ENCODE data around the gene RAD51B. TPM values are rescaled to one million over a fixed set of nuclear protein-coding genes. Genes with fewer than 3 reads are reported as not detected.

Gene RAD51B
- total RNA-seq, 1 experiment from 2014 or later = 20.0 TPM

DNA sequence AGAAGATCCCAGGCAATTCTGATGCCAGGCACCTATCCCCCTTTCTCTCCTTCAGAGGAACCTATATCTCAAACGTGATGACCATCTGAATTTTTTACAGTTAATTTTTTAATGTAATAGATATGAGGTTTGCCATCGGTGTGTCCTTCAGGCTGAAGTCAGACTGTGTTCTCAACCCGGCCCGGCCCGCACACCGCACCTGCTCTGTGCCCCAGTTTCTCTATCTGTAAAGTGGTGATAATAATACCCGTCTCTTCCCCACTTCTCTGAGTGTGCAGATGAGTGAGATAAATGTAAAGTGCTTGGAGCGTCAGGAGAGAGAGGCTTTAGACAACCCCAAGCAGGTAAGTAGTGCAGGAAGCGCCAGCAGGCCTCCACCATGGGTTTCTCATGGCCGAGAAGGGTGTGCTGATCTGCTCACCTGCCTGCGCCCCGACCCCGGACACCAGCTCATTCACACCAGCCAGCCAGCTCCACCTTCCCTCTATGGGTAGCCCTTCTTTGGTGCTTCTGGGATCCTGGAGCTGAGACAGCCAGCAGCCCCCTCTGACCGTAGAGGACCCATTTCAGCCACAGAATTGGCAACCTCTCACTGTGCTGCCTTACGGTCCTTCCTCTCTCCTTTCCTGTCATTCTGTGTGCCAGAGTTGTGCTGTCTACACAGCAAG is 893.3 kb downstream of the RAD51B start:
- H3K4me2 ChIP-seq (ENCODE audit: low read length) = no peak overlapping the region
- DNase-seq (ENCODE audit: low read depth, low spot score) = no peak
- H3K27ac ChIP-seq (ENCODE audit: low read depth, low read length) = no peak overlapping the region
- H3K36me3 ChIP-seq (ENCODE audit: control insufficient read depth in 1 of 2, insufficient read depth in 2 of 2, low read length in 2 of 2) = no peaks in the 10 kb centered on the region
- RAD21 ChIA-PET (ENCODE audit: low non-redundant PET in 1 of 2, low total read pairs in 2 of 2, uncharacterized antibody in 2 of 2, unreplicated experiment in 2 of 2) = interaction anchor here in 1 of 2 experiments (0.5 kb wide), 1 partner anchor 115 kb away, joined by 3 read pairs; no protein-coding TSS in a partner anchor
- TF ChIP-seq EZH2phosphoT487 (IDR thresholded peaks at IDR 0.05; ENCODE audit: borderline replicate concordance) (no peak), JUND (IDR thresholded peaks at IDR 0.05) (no peak), EGR1 (IDR thresholded peaks at IDR 0.05; ENCODE audit: low read depth) (no peak), ZNF274 (IDR thresholded peaks at IDR 0.05; ENCODE audit: low read depth, low read length) (no peak), ELF1 (IDR thresholded peaks at IDR 0.05; ENCODE audit: borderline replicate concordance, low read depth) (no peak), CEBPB (IDR thresholded peaks at IDR 0.05; ENCODE audit: low read depth) (no peak), FOSL1 (IDR thresholded peaks at IDR 0.05; ENCODE audit: low read depth) (no peak), POLR2AphosphoS5 (IDR thresholded peaks at IDR 0.05; ENCODE audit: low read depth, low read length) (no peak), EZH2 (IDR thresholded peaks at IDR 0.05) (no peak), CBX3 (IDR thresholded peaks at IDR 0.05; ENCODE audit: low read depth) (no peak), SIN3A (IDR thresholded peaks at IDR 0.05; ENCODE audit: low read depth) (no peak), ZFX (IDR thresholded peaks at IDR 0.05) (no peak), RAD21 (IDR thresholded peaks at IDR 0.05; ENCODE audit: low read depth) (no peak), SRF (IDR thresholded peaks at IDR 0.05; ENCODE audit: low read depth) (no peak), MAX (IDR thresholded peaks at IDR 0.05) (no peak)
- TF ChIP-seq, protein P1, sequence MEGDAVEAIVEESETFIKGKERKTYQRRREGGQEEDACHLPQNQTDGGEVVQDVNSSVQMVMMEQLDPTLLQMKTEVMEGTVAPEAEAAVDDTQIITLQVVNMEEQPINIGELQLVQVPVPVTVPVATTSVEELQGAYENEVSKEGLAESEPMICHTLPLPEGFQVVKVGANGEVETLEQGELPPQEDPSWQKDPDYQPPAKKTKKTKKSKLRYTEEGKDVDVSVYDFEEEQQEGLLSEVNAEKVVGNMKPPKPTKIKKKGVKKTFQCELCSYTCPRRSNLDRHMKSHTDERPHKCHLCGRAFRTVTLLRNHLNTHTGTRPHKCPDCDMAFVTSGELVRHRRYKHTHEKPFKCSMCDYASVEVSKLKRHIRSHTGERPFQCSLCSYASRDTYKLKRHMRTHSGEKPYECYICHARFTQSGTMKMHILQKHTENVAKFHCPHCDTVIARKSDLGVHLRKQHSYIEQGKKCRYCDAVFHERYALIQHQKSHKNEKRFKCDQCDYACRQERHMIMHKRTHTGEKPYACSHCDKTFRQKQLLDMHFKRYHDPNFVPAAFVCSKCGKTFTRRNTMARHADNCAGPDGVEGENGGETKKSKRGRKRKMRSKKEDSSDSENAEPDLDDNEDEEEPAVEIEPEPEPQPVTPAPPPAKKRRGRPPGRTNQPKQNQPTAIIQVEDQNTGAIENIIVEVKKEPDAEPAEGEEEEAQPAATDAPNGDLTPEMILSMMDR (IDR thresholded peaks at IDR 0.05 in 2 of 3, conservative IDR thresholded peaks at IDR 0.05 in 1 of 3; ENCODE audit: borderline replicate concordance in 1 of 3, insufficient read depth in 1 of 3, low read depth in 2 of 3, low read length in 2 of 3) = no peak
- TF ChIP-seq, protein P2, sequence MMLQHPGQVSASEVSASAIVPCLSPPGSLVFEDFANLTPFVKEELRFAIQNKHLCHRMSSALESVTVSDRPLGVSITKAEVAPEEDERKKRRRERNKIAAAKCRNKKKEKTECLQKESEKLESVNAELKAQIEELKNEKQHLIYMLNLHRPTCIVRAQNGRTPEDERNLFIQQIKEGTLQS (IDR thresholded peaks at IDR 0.05) = no peak
- no peak overlapping the region for H2AFZ ChIP-seq (ENCODE audit: low read depth, low read length, poor library complexity, severe bottlenecking)
- intact Hi-C loops (cut with micrococcal nuclease) = no loop called here
- no peaks in the 10 kb centered on the region for H3K9me3 ChIP-seq (ENCODE audit: control insufficient read depth in 1 of 2, insufficient read depth in 1 of 2, low read depth in 1 of 2, low read length in 2 of 2)
- H3K27me3 ChIP-seq (ENCODE audit: insufficient read depth, low read length) = no peaks in the 10 kb centered on the region
- no peak overlapping the region for H3K4me3 ChIP-seq (replicated peaks in 1 of 2; ENCODE audit: low read depth in 1 of 2, low read length in 2 of 2)
- no peak for ATAC-seq
- POLR2A ChIA-PET = no interaction called here
- CTCF ChIA-PET = no interaction called here
- BruUV-seq (replicated peaks) = no TSS peak
- H4K20me1 ChIP-seq (ENCODE audit: insufficient read depth) = no peaks in the 10 kb centered on the region
- no peaks in the 10 kb centered on the region for H3K79me2 ChIP-seq (ENCODE audit: insufficient read depth, low read length)
- H3K9me2 ChIP-seq (ENCODE audit: insufficient read depth) = no peaks in the 10 kb centered on the region
- no peak overlapping the region for H3K9ac ChIP-seq (ENCODE audit: low read length)
- H3K4me1 ChIP-seq (ENCODE audit: control insufficient read depth in 1 of 2, insufficient read depth in 2 of 2, low read length in 2 of 2) = no peaks in the 10 kb centered on the region

Data from HCT116 (cell line).